ENCODE results near the gene CDKN1C.

CDKN1C gene

DNA sequence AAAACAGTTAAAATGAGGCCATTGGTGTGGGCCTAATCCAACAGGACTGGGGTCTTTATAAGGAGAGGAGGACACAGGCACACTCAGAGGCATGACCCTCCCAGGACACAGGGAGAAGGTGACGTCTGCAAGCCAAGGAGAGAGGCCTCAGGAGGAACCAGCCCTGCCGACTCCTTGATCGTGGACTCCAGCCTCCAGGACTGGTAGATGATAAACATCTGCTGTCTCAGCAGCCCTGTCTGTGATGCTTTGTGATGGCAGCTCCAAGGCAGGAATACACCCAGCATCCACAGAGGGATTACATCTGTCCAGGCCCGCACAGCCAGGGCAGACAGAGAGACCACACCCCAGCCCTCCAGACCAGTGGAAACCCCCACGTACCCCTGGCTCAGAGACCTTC, 18.4 kb downstream of the CDKN1C start:
- DNase-seq, result no peak

DNA sequence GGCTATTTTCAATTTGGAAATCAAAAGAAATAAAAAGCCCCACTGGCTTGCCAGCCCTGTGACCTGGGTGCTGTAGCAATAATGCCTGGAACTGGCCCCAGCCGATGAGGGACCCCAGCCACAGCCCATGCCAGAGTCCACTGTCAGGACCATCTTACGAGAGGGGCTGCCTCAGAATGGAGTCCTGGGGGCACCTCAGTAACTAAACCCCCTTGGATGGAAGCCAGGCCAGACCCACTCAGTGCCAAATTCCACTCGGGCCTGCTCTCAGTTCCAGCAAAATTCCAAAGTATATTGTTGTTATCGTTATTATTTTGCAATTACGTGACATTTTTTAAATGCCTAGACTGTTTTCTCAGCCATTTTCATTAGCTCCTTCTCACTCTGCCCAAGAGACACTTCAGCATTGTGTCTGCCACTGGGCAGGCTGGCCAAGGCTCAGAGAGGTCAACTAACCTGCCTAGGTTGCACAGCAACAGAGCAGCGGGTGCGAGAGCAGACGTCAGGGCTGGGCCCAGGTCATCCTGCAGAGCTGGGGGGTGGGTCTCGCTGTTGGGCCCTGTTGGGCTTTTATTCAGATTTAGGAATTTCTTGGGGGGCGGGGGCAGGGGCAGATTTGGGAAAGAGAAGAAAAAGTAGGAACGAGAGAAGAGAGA, 19.5 kb downstream of the CDKN1C start:
- no peak for DNase-seq

DNA sequence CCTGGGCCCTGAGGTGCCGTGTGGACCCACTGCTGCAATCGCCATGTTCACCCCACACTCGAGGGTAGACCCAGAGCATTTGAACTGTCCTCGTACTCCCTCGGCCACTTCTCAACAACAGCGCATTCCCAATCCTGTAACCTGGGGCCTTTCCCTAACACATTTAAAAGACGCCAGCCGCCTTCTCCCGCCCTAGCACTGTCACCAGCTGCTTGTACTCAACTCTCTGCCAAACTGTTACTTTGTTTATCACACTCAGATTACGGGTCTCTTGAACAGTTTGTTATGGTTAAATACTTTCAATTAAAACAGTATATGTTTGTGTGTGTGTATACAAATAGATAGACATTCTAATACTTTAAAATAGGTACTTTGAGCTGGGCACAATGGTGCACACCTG, 20.7 kb downstream of the CDKN1C start:
- no peak for DNase-seq

DNA sequence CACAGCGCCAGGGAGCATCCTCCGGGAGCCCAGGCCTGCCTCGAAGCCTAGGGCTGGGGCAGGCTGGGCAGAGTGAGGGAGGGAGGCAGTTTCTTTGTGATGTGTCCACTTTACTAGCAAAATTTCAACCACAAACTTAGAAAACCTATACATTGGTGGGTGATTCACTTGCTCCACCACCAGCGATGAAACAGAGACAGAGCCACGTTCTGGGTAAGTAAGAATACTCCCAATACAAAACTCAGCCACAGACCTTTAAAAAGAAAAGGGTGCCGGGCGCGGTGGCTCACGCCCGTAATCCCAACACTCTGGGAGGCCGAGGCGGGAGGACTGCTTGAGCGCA, 22.3 kb downstream of the CDKN1C start:
- no peak for DNase-seq

DNA sequence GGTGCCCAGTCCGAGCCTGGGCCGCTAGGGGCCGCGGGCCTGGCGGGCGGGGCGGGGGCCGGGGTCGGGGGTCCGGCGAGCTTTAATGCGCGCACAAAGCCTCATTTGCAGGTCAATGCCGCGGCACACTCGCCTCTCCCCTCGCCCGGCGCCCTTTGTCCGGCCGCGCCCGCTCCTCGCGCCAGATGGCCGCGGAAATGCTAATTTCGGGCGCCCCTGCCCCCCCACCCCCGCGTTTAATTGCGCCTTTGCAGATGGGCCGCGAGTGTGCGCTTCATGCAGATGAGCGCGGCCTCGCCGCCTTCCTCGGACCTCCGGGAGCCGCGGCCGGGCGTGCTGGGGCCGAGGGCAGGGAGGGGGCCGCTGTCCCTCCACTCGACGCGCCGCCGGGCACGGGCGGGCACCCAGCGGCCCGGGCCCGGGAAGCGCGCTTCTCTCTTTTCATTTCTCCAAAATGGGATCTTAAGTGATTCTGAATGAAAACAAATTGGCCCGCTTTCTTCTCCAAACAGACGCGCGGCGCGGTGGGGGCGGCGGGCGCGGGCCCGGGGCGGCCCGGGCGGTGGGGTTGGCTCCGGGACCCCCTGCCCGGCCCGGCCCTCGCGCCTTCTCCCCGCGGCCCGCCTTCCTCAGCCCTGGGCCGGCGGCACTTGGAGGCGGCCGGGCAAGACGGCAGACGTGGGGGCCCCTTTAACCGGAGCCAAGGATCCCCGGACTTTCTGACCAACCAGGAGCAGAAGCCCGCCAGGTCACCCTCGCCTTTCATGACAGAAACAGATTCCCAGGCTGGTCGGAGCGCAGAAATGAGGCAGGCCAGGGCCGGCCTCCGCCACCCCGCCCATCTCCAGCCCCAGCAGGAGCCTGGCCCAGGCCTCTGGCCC, 22.9 kb downstream of the CDKN1C start:
- DNase-seq, result no peak

DNA sequence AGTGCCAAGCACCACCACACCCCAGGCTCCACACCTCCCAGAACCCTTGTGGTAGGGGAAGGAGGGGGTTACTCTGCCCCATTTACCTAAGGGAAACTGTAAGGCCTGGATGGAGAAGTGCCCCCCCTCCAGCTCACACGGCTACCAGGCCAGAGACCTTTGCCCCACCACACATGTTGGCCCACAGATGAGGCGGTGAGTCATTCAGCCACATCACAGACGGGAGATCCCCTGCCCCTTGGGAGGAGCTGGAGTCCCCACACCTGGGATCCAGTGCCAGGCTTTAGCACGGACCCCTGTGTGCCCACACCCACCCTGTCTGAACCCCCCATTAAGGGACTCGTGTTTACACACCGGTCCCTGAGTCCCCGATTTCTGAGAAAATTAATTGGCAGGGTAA, 24.9 kb downstream of the CDKN1C start:
- DNase-seq, result no peak

DNA sequence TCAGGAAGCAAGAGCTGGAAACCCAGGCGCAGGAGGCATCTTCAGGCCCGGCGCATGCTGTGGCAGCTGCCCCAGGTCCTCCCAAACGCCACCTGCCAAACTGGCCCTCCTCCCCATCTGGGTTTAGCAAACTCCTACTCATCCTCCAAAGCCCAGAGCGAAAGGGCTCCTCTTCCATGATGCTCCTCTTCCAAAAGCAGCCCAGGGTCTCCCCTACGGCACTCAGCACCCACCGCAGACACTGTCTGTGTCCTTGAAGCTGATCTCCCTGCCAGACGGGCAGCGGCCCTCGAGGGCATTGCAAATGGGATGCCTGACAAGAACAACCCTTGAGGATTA, 25.9 kb downstream of the CDKN1C start:
- no peak for DNase-seq

DNA sequence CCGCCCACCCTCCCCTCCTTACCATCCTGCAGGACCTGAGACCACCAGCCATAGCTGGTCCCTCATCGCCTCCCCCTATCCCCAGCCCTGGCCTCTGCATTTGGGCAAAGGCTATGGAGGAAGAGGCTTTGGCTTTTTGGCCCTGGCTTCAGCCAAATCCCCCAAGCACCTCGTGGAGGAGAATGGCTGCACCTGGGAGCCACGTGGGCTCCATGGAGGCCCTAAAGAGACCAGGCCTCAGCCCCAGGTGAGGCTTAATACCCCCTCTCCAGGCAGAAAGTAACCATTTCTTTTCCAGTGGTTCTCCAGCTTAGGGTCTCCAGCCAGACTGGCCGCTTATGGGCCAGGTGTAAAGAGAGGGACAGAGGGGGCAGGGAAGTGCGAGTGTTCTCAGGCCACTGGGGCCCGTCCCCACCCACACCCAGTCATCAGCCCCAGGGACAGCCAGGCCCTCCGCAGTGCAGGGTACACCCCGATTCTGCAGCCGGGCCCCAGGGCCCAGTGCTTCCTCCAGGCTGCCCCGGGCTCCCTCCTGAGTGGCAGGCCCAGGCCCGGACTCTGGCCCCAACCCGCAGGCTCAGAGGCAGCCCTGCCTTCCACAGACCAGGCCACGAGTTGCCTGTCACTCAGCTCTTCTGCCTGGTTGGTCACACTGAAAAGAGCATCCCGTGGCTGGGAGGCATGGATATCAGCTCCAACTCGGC, 26.4 kb downstream of the CDKN1C start:
- no peak for DNase-seq

DNA sequence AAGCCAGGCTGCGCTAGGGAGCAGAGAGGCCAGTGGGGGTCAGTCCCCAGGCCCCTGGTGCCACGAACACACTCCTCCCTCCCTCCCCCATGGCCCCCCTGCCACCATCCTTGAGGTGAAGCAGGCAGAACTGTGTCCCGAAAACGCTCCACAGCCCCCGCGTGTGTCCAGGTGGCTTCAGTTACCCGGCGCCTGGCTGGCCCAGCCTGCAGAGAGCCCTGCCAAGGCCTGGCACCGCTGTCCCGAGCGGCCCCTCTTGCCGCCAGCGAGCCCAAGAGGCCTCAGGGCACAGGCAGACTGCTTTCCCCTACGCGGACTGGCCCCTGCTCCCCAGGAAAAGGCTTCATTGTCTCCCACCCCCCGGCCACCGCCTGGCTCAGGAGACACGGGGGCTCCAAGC, 27.7 kb downstream of the CDKN1C start:
- no peak for DNase-seq

DNA sequence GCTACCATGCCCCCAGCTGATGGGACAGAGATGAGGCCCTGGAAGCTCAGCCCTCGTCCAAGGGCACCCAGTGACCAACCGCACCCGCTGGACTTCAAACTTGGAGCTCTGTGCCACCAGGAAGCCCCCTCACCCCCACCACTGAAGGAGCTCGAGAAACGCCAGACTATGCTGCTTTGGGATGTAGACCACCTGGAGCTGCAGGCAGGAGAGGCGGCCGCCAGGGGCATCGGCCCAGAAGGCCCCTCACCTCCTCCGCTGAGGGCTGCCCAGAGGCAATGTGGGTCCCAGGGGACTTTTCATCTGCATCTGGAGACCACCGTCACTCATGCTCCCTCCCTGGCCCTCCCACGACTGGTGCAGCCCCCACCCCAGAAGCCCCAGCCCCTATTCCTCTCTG, 28.3 kb downstream of the CDKN1C start:
- no peak for DNase-seq

DNA sequence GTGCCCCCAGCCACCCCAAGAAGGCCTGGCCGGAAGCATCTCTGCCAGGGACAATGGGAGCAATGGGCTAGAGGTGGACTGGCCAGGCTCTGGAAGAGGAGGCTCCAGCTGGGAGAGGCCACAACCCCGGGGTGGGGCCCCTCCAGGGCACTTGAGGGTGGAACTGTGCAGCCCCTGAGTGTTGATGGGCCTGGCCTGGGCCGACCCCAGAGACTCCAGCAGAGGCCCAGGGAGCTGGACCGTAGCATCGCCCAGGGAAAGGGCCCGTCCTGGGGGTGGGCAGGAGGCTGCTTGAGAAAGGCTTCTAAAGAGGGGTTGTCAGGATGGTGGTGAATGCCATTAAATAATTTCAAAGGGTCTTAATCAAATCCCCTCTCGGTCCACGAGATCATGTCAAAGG, 30.4 kb downstream of the CDKN1C start:
- DNase-seq, result no peak

DNA sequence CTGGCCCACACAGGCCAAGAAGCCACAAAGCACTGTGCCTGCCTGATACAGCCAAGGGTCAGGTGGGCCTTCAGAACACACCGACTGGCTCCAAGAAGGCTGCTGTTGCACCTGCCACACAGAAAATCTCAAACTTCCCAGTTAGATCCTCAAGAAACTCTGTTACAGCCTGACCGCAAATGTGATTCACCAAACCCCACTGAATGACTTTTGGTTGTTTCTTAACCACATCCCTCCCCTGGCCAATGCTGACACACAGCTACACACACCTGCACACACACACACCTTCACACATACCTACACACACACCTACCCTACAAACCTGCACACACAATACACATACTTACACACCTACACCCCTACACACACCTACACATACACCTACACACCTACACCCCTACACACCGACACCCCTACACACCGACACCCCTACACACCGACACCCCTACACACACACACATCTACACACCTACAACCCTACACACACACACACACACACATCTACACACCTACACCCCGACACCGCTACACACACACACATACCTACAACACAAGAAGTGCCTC, 31.5 kb downstream of the CDKN1C start:
- no peak for DNase-seq

DNA sequence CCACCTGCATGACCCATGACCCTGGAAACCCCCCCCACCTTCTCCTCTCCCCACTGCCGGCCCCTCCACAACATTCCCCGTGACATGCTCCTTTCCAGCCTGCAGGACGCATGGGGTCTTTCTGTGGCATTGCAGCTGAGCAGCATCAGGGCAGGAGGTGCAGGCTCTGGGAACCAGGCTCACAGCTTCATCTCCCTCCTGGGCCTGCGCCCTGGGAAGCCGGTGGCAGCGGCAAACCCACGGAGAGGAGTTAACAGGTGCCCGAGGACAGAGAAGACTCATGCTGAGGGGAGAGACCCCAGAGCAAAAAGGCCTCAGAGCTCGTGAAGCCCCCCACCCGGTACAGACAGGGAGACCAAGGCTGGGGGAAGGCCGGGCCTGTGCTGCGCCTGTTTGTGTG, 32.2 kb downstream of the CDKN1C start:
- DNase-seq, result no peak

DNA sequence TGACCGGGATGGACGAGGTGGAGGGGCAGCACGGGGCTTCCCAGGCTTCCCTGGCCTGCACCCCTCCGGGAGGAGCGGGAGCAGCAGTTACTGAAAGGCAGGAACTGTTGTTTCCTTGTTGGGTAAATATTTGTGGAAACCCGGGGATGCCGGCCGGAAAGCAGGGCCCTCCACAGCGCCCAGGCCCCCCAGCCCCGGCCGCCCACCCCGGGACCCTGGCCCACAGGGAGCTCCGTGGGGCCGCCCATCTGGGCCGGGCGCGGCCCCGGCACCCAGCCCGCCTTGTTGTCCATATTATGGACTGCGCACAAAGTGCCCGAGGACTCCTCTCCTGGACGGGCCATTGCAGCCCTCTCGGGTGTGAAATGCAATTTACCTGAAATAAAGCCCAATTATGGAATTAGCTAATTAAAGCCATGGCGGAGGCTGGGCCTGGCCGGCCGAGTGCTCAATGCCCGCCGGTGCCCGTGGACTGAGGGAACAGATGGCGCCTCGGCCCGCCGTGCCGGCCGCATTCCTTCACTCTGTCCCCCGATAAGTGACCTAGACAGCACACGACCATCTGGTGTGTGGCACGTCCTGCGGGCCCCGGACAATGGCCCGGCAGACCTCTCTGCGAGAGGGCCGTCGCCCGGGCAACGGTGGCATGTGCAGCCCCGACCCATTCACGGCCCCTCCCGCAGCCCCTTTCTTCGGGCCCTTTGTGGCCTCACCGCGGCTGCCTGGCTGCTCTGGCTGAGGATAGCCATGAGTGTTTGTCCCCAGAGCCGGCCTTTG, 35.4 kb downstream of the CDKN1C start:
- no peak for DNase-seq

DNA sequence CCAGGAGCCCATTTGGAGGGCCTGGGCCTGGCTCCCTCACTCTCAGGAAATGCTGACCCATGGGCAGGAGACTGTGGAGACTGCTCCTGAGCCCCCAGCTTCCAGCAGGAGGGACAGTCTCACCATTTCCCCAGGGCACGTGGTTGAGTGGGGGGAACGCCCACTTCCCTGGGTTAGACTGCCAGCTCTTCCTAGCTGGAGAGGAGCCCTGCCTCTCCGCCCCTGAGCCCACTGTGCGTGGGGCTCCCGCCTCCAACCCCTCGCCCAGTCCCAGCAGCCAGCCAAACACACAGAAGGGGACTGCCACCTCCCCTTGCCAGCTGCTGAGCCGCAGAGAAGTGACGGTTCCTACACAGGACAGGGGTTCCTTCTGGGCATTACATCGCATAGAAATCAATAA, 37.1 kb downstream of the CDKN1C start:
- no peak for DNase-seq

DNA sequence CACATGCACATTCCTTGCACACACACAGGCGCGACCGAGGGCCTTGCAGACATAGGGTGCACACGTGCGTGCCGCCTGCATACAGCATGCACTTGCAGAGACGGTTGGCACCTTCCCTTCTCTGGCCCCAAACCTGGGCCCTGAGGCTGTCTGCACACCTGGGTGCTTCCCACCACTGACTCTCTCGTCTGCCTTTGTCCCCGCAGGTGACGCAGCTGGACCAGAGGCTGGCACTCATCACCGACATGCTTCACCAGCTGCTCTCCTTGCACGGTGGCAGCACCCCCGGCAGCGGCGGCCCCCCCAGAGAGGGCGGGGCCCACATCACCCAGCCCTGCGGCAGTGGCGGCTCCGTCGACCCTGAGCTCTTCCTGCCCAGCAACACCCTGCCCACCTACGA, 38.0 kb downstream of the CDKN1C start:
- DNase-seq, result no peak

DNA sequence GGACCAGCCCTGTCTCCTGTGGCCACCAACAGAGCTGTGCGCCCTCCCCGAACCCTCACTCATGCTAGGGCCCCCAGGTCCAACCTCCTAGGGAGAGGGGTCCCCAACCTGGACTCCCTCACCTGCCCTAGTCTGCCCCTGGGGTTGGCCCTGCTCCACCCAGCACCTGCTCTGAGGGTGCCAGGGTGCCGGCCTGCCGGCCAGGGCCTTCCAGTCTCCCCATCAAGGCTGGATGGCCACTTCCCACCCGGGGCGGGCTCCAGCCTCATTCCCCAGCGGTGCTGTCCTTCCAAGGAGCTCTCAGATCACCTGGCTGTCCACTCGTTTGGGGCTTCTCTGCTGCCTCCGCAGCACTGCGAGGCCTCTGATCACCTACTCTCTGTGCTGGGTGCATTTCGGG, 39.1 kb downstream of the CDKN1C start:
- no peak for DNase-seq

DNA sequence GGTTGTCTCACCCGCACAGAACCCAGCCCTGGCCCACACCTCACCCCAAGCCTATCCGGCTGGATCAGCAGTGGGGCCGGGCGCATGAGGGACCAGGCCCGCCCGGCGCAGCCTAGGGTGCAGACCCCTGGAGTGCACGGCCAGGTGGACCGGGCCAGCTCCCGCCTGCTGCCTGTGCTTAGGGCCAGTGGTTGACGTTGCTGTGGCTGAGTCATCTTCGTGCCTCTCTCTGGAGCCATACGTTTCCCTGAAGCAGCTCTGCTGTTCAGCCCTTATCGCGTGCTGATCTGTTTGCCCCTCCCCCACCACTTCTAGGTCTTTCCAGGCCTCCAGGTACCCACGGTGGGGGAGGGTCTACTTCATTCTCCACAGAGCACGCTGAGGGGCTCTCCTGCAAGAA, 39.5 kb downstream of the CDKN1C start:
- no peak for DNase-seq

DNA sequence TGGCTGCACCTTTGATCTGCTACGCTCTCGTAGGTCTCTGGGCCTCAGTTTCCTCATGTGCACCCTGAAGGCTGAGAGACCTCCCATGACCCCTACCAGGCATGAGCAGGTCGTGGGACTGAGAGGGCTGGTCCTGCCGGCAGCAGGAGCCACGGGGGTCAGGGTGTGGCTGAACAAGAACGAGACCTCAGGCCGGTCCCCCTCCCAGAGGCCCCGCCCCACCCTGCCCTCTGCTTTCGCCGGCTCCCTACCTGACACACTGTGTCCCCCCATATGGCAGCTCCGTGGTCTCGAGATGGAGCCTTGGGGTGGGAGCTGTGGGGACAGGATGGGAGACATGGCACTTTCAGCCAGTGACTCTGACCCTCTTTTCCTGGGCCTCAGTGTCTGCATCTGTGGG, 40.6 kb downstream of the CDKN1C start:
- no peak for DNase-seq

DNA sequence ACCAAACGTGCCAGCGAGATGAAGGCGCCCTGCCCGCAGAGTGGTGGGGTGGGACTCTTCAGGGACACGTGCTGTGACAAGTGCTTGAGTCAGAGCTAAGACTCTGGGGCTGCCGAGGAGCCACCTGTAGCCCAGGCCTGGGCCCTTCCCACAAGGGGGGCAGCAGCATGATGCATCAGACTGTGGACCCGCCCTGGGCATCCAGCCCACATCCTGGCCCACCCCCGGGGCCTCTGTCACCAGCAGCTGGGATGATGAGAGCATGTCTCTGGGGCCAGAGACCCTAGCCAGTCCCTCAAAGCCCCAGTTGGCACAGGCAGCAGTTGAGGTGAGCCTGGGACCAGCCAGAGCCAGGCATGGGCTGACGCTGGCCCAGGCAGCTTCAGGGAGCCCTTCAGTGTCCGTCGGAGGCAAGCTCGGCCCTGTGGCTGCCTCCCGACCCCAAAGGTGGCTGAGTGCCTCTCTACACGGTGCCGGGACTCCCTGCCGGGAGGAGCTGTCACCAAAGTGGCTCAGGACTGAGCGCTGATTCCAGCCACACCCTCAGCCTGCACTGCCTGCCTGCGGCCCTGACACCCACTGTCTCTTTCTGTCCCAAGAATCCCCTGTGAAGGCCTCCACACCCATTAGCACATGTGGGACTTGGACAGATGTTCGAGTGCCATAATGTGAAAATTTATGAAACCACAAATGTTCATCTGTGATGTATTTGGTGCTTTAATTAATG, 41.3 kb downstream of the CDKN1C start:
- no peak for DNase-seq

DNA sequence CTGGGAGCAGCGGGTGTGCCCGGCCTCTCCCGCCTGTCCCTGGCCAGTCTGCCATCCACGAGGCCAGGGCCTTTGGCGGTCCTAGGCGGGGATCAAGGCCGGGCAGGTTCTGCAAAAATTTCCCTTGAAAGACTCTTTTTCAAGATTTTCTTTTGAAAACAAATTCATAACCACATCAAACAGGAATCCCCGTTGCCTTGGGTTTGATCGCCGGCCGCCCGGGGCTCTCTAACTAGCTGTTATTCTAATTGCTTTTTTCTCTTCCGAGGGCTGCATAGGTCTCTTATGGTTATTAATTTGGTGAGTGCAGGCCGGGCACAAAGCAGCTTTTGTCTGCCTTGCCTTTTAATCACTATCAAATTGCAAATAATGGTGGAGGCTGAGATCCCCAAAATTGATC, 42.0 kb downstream of the CDKN1C start:
- no peak for DNase-seq

DNA sequence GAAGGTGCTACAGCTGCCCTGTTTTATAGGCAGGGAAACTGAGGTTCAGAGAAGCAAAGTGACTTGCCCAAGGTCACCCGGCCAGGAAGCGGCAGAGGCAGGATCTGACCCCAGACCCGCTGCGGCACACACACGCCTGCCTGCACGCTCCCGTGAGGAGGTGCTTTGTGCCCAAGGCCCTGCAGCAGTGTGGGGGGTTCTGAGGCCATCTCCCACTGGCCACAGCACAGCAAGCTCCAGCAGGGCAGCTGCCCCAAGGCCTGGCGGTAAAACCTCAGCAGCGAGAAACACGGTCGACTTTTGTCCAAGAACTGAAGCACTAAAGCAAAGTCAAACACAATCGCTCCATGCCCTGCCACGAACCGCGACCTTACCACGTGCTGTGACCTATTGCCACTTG, 42.7 kb downstream of the CDKN1C start:
- DNase-seq, result no peak

Measured in NCI-H1048 (cell line).